Measurements from ENCODE around the gene IL17RD.
"Not testable (repeated sequence)": the region's sequence is repeated elsewhere in the genome, so short reads cannot be mapped to it uniquely, and the experiment has no call there.

IL17RD gene

DNA sequence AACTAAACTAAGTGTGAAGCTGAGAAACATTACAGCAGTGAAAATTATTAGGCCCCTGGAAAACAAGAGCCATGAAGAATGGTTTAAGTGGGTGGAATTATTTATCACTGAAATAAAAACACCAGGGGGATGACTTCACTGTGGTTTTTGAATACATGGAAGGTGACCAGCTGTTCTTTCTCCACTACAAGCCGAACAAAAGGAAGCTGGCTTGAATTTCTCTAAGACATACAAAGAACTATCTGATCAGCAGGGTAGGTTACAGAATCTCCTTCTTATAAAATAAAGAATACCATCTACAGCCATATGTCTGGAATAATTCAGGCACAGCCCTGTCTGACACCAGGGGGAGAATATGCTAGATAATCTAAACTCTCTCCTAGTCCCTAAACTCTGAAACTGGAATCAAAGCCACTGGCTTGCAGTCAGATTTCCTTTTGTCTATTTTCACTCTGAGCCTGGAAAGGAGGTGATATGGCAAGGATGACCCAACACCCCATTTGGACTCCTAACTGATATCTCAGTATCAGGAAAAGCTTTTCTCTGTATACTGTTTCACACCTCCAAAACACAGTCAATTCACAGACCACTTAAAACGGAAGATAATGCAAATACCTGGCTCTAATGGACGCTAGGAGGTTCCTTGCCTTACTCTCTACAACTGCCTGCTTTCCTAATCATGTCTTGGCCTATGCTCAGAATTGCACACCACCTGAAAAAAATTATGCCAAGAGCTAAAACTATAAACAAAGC is 73.5 kb downstream of the IL17RD start:
- no peak for DNase-seq

GRCh38 chr3:57089043-57089442 is 76.1 kb downstream of the IL17RD start:
- no peak for DNase-seq

GRCh38 chr3:57088503-57088902 is 76.7 kb downstream of the IL17RD start:
- no peak for DNase-seq

- DNase-seq: no peak
These were observed 77.6 kb downstream of the IL17RD start for GRCh38 chr3:57087361-57088092.

- DNase-seq: no peak
These were observed 79.0 kb downstream of the IL17RD start for GRCh38 chr3:57086201-57086600.

DNA sequence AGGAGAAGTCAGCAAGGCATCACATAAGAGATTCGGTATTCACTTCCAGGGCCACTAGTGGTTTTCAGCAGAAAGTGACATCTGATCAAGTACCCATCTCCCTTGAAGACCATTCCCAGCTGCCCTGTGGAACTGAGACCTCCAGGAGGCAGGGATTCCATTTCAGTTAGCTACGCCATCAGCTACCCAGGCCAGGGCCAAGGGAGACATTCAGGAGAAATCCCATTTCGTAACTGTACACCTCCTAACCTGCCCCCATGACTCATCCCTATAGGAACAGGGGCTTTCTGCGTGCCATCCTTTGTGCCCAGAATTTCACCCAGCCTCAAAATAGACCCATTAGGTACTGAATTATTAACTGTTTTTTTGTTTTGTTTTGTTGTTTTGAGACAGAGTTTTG is 79.9 kb downstream of the IL17RD start:
- no peak for DNase-seq

DNA sequence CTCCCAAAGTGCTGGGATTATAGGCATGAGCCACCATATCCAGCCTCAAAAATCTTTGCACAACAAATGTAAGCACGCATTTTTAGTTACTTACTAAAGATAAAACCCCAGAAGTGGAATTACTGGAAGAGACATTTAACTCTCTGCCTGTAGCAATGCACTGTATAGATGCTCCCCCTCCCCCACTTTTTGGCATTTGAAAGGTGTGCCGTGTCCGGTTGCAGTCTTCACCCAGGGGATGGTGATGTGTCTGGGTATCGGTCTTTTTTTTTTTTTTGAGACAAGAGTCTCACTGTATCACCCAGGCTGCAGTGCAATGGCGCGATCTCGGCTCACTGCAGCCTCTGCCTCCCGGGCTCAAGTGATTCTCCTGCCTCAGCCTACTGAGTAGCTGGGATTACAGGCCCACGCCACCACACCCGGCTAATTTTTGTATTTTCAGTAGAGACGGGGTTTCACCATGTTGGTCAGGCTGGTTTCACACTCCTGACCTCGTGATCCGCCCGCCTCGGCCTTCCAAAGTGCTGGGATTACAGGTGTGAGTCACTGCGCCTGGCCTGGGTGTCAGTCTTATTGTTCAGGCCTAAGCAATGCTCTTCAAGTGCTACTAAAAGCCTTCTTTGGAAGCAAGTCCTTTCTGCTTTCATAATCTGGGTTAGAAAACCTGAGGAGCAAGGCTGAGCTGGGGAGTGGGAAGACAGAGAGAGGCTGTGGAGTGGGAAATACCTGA is 81.7 kb downstream of the IL17RD start:
- DNase-seq: not testable (repeated sequence)

GRCh38 chr3:57082481-57082880 is 82.7 kb downstream of the IL17RD start:
- no peak for DNase-seq

GRCh38 chr3:57081173-57081572 is 84.0 kb downstream of the IL17RD start:
- DNase-seq: no peak

DNA sequence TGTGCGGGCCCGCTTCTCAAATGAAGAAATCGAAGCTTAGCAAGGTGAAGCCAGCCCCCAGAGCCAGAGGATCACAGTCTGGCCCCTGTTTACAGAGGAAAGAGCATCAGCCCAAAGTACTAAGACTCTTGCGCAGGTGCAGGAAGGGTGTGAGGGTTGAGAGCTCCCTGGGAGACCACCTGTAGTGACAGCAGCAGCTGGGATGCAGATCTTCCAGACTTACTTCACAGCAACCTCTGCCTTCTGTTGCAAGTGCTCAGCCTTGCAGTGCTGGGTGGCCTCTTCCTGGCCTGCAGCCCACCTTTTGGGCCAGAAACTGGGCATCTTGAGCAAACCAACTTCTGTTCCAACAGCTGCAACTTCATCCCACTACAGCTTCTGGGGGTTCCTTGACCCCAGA is 85.0 kb downstream of the IL17RD start:
- DNase-seq: no peak

DNA sequence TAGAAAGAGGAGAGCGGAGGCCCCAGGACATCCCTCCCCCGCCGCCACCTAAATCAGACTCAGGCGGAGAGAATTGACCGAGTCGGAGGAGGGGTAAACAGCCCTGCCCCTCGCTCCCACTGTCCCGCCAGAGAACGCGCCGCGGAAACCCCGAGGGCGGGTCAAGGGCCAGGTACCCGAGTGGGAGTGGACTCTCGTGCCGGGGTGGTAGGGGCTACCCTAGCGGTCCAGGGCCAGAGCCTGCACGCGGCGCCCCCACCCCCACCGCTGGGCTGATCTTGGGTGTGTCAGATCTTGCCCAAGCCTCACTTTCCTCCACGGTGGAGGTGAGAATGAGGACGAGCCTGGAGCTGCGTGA is 85.7 kb downstream of the IL17RD start:
- DNase-seq: no peak

DNA sequence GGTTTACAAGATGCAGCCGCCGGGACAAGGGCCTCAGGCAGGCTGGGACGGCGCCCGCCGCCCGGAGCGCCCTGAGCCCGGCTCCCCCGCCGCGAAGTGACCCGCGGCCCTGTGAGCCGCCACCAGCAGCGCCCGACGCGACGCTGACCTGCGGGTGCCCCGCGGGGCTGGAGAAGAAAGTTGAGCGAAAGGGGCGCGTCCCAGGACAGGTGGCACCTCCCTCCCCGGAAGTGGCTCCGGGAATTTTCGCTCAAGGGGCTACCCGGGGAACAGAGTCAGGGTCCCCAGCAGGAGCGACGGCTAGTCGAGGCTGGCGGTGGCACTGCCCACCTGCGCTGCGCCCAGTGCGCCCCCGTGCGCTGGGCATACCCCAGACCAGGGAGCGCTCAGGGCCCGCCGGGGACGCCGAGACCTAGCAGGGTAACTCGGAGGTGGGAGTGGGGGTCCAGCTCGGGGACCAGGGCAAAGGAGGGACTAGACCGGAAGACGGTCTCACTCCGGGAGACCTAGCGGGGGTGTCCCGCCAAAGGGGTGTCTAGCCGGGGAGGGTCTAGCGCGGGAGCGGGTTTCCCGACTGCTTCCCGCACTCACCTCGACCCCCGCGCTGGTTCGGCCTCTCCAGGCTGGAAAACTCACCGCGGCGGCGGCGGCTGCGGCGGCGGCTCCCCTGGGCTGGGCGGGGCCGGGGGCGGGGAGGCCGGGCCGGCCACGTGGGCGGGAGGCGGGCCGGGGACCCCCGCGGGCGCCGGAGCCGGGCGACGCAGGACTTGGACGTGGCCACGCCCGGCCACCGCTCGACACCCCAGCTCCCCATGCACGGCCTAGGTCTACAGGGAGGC is 86.3 kb downstream of the IL17RD start:
- DNase-seq: no peak

GRCh38 chr3:57078344-57078634 is 86.9 kb downstream of the IL17RD start:
- DNase-seq: peak; percentile 8

- no peak for DNase-seq
These were observed 87.4 kb downstream of the IL17RD start for GRCh38 chr3:57077630-57078343.

GRCh38 chr3:57076422-57076951 is 88.7 kb downstream of the IL17RD start:
- no peak for DNase-seq

DNA sequence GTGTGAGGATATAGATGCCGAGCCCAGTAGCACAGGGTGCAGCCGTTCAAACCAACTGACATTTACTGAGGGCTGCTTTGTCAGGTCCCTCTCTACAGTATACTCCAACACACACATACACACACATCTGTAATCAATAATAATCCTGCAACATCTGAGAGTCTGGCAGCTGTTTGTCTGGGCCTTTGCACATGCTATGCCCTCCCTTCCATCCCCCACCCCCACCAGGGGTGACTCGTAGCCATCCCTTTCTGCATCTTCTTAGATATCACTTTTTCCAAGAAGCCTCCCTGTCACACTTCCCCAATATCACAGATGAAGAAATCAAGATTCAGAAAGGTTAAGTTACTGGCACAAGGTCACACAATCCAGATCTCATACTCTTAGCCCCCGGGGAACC is 91.0 kb downstream of the IL17RD start:
- no peak for DNase-seq

- no peak for DNase-seq
These were observed 91.5 kb downstream of the IL17RD start for GRCh38 chr3:57073628-57074027.

- DNase-seq: no peak
These were observed 95.7 kb downstream of the IL17RD start for GRCh38 chr3:57069503-57069902.

DNA sequence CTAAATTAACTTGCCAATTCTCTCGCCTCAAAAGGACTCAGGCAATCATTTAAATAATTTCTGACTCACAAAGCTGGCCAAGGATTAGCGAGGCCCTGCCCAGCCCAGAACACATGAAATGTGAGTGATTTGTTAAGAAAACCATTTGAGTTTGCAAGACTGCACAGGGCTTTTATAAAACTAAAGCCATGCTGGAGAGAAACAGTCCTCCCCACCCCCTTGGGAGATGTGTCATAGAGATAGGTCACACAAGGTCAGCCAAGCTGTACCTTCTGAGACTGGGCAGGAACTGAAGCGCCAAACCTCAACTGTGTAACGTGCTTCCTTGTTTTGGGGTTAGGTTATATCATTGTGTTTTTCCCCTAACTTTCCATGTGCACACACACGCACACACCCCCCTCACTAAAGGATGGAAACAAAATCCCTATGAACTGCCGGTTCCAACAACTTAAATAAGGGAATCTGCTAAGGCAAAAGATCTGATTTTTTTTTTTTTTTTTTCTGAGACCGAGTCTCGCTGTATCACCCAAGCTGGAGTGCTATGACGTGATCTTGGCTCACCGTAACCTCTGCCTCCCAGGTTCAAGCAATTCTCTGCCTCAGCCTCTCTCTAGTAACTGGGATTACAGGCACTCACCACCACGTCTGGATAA is 96.6 kb downstream of the IL17RD start:
- no peak for DNase-seq

- no peak for DNase-seq
These were observed 98.7 kb downstream of the IL17RD start for GRCh38 chr3:57066471-57066870.

- no peak for DNase-seq
These were observed 99.6 kb downstream of the IL17RD start for GRCh38 chr3:57065588-57065987.

- DNase-seq: no peak
These were observed 100.6 kb downstream of the IL17RD start for GRCh38 chr3:57064572-57064971.

Data from central memory CD4-positive, alpha-beta T cell (primary cell).